Activated naive CD8-positive, alpha-beta T cell treated with anti-CD3 and anti-CD28 coated beads, Interleukin-2, amount 50 U/mL, for 16 hours (primary cell): Measurements from ENCODE around the gene RSAD1.

Source experiments
- DNase-seq: peaks from one replicate; pipeline ENCODE4 v3.0.0-alpha.2; 2020; ENCODE audit warnings: low read depth, low spot score

The RSAD1 gene

DNA sequence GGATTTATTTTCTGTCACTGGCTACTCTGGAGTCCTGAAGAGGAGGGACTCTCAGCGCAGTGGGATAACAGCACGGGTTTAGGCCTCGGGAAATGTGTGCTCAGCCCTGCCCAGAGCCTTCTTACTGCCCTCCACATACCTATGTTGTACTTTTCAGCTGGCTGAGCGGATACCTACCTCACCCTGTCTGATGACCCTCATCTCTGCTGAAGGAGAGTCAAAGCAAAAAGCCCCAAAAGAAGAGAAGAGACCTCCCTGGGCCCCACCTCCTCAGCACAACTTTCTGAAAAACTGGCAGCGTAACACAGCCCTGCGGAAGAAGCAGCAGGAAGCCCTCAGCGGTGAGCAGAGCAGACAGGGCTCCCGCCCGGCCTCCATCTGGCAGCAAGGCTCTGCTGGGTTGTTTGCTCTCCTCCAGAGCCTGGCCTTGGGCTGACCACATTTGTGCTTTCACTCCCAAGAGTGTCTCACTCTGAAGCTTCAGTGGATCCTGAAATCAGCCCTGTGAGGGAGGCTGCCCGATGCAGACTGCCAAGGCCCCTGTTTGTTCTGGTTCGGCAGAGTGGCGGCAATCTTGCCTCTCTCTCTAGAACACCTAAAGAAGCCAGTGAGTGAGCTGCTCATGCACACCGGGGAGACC lies 39.8 kb downstream of the RSAD1 start:
- no peak for DNase-seq

DNA sequence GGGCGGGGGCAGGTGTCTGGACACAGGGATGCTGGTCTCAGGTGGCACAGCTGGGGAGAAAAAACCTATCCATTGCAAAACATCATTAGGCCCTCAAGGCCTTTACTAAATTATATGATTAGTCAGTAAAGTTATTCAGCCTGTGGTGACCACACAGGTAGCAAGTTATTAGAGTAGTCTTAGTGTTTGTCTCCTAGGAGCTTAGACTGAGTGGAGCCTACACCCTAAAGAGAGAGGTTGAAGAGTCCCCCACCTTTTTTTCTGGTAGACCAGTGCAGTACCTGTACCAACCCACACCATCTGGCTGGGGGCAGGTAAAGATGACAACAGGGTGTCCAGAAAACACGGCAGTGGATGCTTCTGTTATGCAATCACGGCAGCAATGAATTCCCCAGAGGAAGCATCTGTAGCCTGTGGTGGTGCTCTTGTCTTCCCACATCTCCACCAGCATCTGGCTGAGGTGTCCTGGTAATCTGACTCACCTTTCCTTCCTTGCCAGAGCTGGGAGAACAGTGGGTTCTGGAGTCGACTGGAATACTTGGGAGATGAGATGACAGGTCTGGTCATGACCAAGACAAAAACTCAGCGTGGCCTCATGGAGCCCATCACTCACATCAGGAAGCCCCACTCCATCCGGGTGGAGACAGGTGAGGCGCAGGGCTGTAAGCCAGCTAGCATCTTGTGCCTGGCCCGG lies 40.6 kb downstream of the RSAD1 start:
- no peak for DNase-seq

DNA sequence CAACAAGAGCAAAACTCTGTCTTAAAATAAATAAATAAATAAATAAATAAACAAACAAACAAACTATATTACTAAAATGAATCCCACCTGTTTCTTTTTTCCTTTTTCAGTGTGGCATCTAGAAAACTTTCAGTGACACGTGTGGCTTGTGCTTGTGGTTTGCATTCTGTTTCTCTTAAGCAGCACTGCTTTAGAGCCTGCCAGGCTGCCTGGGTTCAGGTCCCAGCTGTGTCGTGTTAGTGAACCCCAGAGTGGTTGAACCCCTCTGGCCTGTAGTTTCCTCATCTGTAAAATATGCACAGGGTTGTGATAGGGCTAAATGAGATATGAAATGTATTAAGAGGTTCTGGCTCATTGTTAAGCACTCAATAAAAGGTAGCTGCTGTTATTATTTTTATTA lies 41.8 kb downstream of the RSAD1 start:
- DNase-seq, result no peak

DNA sequence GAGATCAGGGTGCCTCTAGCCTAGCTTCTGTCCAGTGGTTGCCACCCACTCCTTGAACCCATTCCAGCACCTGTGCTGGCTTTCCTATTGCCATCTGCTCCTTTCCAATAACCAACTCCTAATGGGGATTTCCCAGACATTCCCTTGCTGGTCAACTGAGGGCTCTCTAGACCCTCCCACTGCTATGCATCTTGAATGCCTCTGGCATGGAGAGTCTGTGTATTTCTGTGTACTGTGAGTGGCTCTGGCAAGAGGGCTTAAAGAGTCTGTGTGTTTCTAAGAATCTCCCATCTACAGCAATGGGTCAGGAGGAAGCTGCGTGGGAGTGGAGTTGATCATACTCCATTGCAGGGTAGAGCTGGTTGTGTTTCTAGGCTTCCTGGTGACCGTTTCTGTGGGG lies 42.9 kb downstream of the RSAD1 start:
- DNase-seq, result no peak

DNA sequence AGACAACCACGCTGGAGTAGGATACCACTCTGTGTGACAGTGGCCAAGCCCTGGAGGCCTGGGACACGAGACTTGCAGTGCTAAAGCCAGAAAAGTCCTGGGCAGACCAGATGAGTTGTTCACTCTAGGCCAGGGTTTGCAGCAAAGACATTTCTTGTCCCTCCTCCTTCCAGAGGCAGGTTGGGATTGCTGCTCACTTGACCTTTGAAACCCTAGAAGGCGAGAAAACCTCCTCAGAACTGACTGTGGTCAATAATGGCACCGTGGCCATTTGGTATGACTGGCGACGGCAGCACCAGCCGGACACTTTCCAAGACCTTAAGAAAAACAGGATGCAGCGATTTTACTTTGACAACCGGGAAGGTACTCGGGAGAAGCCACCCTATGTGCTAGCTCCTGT lies 44.1 kb downstream of the RSAD1 start:
- DNase-seq, result no peak

DNA sequence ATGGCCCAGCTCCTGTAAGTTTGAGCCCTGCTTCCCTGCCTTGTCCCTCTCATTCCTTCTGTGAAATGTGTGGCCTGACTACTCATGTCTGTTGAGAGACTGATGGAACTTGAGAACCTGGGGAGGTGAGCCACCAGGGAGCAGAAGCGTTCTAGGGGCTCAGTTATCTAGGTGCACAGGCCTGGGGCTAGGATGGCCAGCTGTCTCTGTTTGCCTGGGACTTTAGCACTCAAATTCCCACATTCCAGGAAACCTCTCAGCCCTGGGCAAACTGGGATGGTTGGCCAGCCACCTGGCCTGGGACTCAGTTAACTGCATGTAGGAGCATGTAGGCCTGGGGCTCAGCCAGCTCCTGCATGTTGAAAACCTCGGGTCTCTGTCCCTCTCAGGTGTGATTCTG lies 44.5 kb downstream of the RSAD1 start:
- DNase-seq, result no peak

DNA sequence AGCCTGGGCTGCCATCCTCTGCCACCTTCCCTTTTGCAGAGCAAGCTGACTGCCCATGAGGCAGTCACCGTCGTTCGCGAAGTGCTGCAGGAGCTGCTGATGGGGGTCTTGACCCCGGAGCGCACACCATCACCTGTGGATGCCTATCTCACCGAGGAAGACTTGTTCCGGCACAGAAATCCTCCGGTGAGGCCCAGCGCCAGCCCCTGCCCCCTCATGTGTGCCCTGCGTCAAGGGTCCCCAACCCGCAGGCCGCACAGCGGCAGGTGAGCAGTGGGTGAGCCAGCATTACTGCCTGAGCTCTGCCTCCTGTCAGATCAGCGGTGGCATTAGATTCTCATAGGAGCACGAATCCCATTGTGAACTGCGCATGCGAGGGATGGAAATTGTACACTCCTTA lies 46.2 kb downstream of the RSAD1 start:
- no peak for DNase-seq

DNA sequence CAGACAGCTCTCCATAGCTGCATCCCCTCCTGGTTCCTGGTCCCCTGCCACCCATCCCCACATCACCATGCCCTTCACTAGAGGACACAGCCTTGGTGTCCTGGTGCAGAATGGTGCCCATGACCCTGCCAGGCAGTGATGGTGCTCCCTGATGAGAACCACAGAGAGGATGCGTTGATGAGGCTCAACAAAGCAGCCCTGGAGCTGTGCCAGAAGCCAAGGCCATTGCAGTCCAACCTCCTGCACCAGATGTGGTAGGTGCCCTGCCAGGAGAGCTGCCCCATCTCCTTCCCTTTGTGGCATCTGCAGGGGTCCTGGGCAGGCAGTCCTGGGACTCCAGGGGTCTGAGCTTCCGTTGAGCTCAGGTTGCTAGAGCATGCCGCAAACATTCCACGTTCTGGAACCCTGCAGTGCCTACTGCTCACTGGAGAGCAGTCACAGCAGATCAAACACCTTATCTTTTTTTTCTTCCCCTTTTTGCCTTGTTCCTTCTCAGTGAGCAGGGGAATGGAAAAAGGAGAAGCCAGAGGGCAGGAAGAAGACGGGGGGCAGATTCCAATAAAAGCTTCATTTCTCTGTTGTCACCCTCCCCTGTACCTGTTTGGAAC lies 48.6 kb downstream of the RSAD1 start:
- no peak for DNase-seq

DNA sequence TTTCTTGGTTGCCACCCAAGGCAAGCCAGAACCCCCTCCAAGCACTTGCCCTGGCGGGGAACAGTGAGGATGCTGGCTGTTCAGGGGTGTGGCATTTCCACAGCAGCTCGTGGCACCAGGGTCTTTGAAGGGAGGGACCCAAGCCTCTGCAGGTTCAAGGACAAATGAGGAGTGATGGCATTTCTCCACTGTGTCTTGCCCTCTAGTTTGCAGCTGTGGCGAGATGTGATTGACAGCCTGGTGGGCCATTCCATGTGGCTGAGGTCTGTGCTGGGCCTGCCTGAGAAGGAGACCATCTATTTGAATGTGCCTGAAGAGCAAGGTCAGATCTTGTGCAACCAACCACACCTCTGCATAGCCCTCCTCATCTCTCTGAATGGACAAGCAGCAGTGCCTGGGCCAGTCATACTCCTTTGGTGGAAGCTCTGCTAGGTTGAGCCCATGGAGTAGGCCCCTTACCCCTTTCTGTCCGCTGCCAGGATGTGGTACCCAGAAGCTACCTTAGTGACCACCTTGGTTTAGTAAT lies 49.4 kb downstream of the RSAD1 start:
- DNase-seq, result no peak

DNA sequence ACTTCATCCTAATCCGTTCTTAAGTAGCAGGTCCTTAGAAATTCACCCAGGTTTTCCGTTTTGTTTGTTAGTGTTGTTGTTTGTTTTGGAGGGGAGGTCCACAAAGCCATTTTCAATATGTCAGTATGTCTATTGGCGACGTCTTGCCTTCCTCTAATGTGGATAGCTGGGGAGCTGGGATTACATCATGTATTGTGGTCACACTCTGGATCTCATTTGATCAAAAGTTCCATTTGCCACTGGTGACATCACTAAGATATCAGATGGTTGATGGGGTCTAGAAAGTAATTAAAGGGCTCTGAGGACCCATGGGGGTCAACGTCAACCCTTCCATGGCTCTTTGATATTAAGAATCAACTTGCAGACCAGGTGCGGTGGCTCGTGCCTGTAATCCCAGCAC lies 51.2 kb downstream of the RSAD1 start:
- no peak for DNase-seq

DNA sequence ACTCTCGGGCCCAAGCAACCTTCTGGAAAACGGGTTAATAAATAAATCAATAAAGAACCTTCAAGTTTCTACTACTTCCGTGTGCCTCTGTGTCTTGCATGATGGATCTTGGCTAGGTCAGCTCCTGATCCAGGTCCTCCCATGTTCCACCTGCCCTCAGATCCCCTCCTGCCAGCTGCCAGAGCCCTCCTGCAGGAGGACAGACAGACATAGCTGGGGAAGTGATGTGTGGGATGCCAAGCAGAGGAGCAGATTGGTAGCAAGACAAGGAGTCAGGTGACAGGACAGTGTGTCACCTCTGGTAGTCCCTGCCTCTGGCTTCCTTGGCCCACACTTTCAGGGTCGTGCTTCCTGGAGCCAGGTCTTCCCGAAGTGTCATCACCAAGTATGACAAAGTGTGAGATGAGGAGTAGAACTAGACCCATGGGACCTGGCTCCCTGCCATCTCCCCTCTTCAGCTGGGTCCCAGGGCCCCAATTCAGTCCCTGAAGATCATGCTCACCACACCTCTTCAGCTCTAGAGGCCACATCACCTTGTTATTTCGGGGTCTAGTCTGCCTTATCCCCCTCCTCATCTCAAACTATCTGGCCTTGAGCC lies 52.9 kb downstream of the RSAD1 start:
- DNase-seq, result no peak

DNA sequence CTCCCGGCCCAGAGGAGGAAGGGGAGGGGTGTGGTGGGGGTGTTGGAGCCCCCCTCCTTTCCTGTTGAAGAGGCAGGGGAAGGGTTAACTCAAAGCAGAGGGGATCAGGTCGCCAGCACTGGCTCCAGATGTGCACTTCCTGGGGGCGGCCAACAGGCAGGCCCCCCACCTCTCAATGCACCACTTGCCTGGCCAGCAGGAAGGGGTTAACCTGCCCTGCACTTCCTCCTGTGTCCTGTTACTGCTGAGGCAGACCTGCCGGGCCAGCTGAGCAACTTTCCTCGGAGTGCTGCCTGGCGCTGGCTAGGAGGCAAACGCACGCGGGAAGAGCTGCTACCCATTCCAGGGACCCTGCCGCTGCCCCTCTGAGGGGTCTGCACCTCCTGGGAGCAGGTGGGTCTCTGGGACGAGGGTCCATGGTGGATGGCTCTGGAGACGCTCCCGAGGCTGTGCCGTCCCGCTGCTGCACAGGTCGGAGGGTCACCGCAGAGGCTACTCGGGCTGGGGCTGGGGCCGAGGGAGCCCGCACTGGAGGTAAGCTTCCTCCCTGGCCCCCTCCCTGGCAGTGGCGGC lies 53.9 kb downstream of the RSAD1 start, which contains the start of gene EPN3:
EPN3 (plus strand) TSS at position 284 of the 573 bp plus-strand sequence. CDS start 3,822 bp downstream, outside the sequence.
- no peak for DNase-seq

DNA sequence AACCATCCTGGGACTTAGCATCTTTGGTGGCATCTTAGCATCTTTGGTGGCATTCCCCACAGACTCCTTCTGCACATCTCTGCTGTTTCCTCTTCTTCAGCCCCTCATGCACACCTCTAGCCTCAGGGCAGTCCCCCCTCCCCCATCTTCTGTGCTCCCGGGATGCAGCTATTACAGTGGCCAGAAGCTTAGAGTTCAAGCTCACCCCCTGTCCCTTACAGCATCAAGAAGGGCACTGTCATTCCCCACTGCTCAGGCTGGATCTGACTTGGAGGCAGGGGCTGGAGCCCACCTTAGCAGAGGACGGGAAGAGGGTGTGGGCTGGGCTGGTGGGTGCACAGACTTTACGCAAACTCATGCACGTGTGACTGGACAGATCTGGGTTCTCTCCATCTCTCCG lies 54.5 kb downstream of the RSAD1 start:
- DNase-seq, result no peak

DNA sequence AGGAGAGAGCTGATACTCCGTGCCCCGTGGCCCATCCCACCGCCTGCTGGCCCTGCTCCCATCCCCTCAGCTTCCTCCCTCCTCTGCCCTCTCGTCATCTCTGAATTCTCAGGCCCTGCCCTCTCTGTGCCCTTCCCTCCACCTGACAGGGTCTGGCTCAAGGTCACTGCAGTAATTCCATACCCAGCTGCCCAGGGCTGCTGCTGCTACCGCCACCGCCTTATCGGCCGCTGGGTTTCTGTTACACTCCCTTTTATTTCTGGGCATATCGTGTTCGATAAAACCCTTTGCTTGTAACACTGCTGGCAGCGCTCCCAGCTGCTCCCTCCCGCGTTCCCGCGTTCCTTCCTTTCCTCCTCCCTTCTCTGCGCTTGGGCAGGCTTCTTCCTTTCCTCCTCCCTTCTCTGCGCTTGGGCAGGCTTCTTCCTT lies 55.1 kb downstream of the RSAD1 start:
- DNase-seq, result no peak

DNA sequence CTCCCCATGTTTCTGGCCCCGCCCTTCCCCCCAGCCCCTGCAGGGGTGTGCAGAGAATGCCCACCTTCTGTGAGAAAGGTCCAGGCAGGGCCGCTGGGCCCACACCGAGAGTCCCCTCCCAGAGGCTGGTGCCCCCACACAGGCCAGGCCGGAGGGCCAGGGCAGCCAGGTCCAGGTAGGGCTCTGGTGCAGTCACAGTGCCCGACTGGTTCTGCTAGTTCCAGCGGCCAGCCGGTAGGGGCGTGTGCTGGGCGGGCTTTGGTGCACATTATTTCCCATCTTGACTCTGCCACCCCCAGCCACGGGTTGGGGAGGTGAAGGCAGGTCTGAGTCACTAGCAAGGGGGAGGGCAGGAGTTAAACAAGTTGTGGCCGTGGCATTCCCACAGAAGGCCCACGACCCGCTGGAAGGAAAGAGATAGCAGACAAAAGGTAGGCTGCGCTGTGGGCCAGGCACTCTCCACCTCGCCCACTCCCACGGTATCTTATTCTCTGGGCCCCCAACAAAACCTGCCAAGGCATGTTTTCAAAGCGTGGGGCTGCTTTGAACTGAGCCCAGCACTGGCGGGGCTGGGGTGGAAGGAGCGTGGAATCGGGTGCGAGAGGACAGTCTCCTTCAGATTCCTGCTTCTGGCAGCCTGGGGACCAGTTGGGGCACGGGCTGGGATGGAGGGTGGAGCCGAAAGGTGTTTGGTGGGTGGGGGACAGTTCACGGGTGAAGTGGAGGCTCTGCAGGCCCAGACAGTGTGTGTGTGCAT lies 55.7 kb downstream of the RSAD1 start:
- DNase-seq, result no peak

DNA sequence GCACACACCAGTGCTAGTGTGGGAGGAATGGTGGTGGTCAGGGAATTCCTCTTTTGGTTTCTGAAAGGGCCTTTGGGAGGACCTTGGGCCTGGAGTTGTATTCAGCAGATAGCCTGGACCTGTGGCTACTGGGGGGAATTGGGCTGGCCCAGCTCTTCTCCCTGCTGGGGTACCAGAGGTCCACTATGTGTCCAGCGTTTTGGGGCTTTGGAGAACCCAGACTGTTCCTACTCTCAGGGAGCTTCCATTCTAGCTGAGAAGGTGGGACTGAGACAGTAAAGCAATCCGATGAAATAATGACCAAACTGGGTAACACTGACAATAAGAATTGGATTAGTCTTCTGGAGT lies 56.3 kb downstream of the RSAD1 start:
- DNase-seq, result no peak

DNA sequence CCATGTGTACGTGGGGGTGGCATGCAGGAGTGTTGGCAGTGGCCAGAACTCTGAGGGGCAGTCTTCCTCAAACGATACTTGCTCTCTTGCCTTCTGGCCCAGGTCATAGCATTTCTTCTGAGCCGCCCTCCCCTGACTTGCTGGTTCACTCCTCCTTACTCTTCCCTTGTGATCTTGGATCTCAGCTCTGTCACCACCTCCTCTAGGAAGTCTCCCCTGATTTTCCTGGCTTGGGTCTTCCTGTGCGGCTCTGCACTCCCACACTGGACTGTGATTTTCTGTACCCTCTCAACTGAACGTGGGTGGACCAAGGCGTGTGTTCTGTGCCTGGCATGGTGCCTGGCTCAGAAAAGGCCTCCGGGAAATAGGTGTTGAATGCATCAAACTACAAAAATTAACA lies 56.7 kb downstream of the RSAD1 start:
- DNase-seq, result no peak
